SU-DHL-6 (cell line): ENCODE measurements around the gene ZDHHC1.

Source experiments
- EZH2phosphoT487 ChIP-seq: fragments of 200-600 bp; sonication (generic), shearing (Covaris generic); conservative IDR thresholded peaks from 2 replicates; pipeline ENCODE4 v1.6.1; 2018; ENCODE audit warnings: mild to moderate bottlenecking, antibody characterized with exemption, low read length, moderate library complexity, mixed read lengths
- TF ChIP-seq, protein P1 (sequence below): fragments of 200-600 bp; sonication (generic); IDR thresholded peaks from one replicate; pipeline ENCODE4 v1.5.1; 2017; ENCODE audit warnings: antibody characterized with exemption, mild to moderate bottlenecking, low read length, moderate library complexity; ENCODE audit not compliant: insufficient read depth, poor library complexity, severe bottlenecking

DNA sequence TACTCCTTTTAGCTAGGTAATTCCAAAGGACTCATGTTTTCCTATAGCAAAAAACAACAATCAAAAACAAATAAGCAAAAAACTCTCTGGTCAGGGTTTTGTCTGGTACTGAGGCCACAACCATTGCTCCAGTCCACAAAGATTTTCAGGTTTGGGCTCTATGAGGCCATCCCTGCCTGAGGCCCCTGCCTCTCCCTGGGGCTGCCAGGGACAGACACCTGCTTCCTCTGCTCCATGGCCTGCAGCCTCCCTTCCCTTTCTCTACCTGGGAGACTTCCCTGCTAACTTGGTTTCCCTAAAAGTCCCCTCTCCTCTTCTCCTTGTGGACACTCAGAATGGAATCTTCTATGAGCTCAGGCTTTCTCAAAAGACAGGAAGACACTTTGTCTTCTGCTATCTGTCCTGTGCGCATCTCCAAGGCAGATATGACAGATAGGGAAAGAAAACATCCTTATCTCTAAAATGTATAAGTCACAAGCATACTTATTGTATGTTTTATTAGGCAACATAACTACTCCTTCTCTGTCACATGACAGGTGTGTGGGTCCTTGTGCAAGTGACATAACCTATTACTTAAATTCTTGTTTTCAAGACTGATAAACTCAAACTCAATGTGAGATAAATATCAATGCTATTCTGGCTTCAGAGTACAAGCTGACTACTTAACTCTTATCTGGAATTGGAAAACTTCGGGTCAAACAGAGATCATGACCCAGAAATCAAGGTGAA, 1.2 kb upstream of the ZDHHC1 start:
- TF ChIP-seq, protein P1, sequence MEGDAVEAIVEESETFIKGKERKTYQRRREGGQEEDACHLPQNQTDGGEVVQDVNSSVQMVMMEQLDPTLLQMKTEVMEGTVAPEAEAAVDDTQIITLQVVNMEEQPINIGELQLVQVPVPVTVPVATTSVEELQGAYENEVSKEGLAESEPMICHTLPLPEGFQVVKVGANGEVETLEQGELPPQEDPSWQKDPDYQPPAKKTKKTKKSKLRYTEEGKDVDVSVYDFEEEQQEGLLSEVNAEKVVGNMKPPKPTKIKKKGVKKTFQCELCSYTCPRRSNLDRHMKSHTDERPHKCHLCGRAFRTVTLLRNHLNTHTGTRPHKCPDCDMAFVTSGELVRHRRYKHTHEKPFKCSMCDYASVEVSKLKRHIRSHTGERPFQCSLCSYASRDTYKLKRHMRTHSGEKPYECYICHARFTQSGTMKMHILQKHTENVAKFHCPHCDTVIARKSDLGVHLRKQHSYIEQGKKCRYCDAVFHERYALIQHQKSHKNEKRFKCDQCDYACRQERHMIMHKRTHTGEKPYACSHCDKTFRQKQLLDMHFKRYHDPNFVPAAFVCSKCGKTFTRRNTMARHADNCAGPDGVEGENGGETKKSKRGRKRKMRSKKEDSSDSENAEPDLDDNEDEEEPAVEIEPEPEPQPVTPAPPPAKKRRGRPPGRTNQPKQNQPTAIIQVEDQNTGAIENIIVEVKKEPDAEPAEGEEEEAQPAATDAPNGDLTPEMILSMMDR: no peak
- TF ChIP-seq EZH2phosphoT487: no peak
